Prostate gland (tissue), 2 donors: Measurements from ENCODE around the gene ELK1.

Experiments used
- CTCF ChIP-seq, 4 experiments: fragments of 200-600 bp in 2 of 4; fragments of 450-650 bp in 2 of 4; sonication (generic) in 2 of 4; IDR thresholded peaks; 1 replicate in 3 of 4; 2 replicates in 1 of 4; pipeline ENCODE4 v1.5.1; 2016 to 2019; ENCODE audit warnings: antibody characterized with exemption in 4 of 4, mild to moderate bottlenecking in 2 of 4, moderate library complexity in 2 of 4
- POLR2A ChIP-seq: fragments of 450-650 bp; IDR thresholded peaks from one replicate; pipeline ENCODE4 v1.6.1; 2016; ENCODE audit warnings: antibody characterized with exemption, mild to moderate bottlenecking

DNA sequence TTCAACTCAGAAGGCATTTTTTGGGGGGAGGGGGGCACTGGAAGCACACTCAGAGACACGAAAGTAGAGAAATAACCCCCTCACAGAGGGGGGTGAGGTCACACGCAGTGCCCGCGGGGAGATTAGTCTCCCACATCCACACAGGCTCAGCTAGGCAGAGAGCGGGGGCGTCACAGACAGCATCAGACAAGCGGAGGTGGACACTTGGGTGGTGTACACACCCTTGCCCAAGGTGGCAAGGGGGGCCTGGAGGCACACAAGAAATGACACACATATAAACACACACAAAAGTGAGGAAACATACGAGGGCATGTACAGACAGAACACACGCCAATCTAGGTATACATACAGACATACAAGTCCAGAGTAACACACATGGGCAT is 30.1 kb downstream of the ELK1 start:
- TF ChIP-seq POLR2A (no peak), CTCF (IDR thresholded peaks at IDR 0.05) (no peak)
